Suprapubic skin (tissue), 3 donors: ENCODE measurements around the gene LRRC4C.

Source experiments
- POLR2AphosphoS5 ChIP-seq, 3 donors: sonication (generic); formaldehyde crosslinking; IDR thresholded peaks; one replicate each; pipeline ENCODE4 v1.6.1; 2017; ENCODE audit warnings: antibody characterized with exemption in 3 of 3
- TF ChIP-seq, protein P1 (sequence below), 2 donors: fragments of 200-600 bp in 1 of 2; fragments of 450-650 bp in 1 of 2; sonication (generic) in 1 of 2; IDR thresholded peaks; one replicate each; pipeline ENCODE4 v1.5.1; 2016 to 2019; ENCODE audit warnings: antibody characterized with exemption in 2 of 2, mild to moderate bottlenecking in 1 of 2, moderate library complexity in 1 of 2

DNA sequence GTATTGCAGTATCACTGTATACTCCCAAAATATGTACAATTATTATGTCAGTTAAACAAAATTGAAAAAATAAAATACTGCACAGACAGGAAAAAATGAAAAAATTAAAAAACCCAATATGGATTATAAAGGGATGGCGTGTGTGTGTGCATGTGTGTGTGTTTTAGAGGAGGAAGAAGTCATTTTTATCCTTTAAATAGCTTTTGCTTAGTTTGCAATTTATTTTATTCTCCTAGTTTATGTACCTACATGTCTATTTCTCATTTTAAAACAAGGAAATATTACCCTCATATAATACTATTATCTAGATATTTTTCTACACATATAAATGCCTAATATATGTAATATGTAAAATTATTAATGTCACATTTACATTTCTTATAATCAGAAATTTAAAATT lies 1144.3 kb downstream of the LRRC4C start:
- no peak for TF ChIP-seq POLR2AphosphoS5 (IDR thresholded peaks at IDR 0.05)
- TF ChIP-seq, protein P1, sequence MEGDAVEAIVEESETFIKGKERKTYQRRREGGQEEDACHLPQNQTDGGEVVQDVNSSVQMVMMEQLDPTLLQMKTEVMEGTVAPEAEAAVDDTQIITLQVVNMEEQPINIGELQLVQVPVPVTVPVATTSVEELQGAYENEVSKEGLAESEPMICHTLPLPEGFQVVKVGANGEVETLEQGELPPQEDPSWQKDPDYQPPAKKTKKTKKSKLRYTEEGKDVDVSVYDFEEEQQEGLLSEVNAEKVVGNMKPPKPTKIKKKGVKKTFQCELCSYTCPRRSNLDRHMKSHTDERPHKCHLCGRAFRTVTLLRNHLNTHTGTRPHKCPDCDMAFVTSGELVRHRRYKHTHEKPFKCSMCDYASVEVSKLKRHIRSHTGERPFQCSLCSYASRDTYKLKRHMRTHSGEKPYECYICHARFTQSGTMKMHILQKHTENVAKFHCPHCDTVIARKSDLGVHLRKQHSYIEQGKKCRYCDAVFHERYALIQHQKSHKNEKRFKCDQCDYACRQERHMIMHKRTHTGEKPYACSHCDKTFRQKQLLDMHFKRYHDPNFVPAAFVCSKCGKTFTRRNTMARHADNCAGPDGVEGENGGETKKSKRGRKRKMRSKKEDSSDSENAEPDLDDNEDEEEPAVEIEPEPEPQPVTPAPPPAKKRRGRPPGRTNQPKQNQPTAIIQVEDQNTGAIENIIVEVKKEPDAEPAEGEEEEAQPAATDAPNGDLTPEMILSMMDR (IDR thresholded peaks at IDR 0.05): no peak
